HS-5 (cell line): ENCODE data around the gene RUNX1.
A peak's percentile ranks its signal among the peaks of the same experiment; 100 is the strongest.

Experiments used
- DNase-seq: peaks from one replicate; pipeline ENCODE4 v3.0.0-alpha.2; 2012; ENCODE audit warnings: low read depth

Gene RUNX1

DNA sequence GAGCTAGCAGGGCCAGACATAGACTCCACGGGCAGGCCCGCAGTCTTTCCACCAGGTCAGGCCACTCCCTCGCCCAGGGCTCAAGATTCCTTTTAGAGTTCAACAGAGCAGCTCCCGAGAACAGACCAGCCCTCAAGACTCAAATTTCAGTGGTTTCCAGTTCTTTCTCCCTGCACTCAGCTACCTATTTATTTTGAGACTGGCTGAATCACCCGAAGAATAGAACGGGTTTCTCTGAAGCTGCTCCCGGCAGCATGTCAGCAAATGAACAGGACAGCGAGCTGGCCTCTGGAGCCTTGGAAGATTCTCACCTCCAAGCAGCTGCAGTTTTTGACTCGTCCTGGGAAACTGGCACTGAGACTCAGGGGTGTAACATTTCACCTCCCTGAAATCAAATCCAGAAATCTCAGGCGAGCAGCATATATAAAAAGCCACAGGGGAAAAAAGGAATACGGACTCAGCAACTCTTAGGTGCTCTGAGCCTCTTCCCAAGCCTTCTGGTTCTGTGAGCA lies 202.4 kb downstream of the RUNX1 start:
- no peak for DNase-seq

DNA sequence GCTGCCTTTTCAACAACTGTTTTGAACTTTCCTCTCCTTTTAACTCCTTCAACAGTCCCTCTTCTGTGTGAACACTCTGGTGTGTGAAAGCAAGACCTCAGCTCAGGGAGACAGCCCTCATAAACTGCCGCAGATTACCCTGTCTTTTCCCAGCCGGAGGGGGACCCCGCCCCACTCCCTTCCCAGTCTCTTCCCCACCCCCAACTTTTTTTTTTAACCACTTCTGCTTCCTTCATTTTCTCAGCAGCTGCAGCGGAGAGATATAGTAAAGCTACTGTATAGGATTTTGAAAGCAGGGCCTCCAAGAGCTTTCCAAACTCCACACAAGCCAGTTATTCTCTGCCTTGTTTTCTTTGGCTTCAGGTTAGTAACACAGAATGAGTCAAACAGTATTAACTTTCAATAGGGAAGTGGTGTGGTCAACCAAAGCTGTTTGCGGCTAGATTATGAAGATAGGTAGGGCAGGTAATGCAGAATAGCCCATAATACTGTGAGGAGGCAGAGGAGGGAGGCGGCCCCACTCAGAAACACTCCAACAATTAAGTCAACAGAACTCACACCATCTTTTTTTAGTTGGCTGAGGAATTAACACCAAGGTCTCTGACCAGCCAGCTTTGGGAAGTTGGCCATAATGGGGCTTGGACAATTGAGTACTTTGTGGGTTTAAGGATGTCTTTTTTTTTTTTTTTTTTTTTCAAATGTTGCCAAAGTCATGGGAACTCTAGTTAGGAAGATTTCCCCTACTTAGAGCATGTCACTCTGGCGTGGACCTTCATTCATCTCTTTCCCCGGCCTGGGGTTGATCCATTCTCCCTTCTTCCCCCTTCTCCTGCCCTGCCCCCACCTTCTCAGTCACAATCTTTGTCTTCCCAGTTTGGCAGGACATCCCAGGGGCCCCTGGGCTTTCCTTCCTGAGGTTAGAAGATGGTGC lies 203.3 kb downstream of the RUNX1 start:
- no peak for DNase-seq

DNA sequence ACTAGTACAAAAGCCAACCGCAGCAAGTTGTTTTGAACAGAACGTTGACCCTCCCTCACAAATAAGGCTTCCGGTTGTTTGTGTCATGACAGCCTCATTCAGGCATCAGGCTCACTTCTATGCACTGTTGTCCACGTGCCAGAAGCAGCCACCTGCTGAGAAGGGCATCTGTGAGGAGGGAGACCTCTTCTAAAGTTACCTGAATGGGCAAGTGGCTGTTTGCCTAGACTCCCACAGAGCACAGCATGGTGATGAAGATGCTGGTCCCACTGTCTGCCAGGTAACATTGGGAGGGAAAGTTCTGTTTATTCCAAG lies 204.2 kb downstream of the RUNX1 start:
- DNase-seq = no peak

DNA sequence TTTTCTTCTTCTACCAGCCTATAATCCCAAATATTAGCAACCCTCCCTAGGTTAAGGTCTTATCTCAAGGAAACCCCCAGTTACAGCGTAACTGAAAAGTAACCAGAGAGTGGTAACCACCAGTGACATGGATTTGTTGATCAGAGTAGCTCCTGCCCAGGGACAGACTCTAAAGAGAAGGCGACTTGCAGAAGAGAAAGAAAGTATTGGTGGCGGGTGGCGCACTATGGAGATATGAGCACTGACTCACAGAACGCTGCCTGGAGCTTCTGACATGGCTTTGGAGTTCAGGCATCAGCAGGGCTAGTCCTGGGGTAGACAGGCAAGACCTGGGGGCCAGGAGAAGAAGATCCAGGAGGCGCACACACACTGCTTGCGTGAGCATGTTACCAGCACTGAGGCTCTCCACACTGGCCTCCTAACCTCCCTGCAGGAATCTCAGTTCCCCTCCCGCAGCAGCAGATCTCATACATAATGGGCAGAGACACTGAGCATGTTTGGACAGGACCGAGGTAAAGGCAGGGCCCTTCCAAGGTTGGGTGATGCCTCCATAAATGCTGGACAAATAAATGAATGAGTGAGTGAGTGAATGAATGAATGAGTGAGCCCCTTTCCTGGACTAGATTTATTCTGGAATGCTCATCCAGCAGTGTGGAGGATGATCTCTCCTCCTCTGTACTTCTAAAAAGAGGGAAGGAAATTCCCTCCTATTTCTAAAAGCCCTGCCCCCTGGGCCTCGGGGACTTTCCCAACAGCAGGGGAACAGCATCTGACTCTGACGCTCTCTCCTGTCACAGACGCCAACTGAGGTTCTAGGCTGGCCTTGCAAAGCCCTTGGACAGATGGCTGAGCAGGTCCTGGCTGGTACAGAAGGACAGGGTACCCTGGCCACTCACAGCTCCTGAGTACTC lies 204.8 kb downstream of the RUNX1 start:
- no peak for DNase-seq

DNA sequence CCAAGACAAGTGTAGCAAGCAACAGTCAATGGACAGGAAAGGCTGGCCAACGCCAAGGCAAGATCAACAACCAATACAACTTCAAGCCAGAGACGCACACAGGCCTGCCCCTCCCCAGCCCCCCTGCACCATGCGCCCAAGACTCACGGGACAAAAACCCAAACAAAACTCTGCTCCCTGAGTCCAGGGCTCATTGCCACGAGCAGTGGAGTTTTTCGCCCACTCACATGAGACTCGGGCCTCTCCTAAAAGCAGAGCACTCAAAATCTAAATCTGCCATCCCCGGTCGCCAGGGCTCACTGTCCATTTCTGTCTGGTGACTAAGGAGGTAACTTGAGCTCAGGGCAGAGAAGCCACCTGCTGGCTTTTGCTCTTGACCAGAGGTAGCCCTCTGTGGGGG lies 205.5 kb downstream of the RUNX1 start:
- DNase-seq = no peak

DNA sequence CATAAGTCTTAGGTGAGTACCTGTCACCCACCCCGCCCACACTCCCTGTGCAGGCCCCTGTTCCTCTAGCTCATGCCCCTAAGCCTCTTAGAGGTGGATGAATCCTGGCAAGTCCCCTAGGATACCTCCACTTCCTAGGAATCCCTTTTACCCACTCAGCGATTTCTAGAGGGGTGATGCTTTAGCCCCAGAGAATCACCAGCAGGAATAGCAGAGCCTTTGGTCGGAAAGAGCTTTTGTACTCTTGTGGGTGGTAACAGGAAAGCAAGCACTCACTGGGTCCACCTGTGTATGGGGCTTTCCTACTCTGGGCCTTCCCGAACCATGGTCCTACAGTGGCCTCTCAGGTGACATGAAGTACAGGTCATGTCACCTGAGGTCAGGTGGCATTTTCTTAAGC lies 207.9 kb downstream of the RUNX1 start:
- DNase-seq = no peak

DNA sequence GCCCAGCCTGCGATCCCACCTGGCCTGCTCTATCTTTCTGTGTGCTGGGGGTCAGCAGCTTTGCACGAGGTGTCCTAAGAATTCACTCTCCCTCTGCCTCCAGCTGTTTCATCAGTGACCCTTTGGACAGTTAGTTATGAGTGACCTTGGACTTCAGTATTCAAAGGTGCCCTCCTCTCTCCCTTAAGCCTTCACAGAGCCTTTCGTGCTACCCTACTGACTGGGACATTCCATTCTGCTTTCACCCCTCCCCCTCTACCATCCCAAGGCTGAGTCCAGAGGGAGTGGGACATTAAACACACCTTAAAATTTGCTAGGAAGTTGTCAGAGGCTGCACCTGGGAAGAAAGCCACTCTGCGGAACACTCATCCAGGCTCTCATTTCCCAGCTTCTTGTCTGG lies 208.4 kb downstream of the RUNX1 start:
- no peak for DNase-seq

DNA sequence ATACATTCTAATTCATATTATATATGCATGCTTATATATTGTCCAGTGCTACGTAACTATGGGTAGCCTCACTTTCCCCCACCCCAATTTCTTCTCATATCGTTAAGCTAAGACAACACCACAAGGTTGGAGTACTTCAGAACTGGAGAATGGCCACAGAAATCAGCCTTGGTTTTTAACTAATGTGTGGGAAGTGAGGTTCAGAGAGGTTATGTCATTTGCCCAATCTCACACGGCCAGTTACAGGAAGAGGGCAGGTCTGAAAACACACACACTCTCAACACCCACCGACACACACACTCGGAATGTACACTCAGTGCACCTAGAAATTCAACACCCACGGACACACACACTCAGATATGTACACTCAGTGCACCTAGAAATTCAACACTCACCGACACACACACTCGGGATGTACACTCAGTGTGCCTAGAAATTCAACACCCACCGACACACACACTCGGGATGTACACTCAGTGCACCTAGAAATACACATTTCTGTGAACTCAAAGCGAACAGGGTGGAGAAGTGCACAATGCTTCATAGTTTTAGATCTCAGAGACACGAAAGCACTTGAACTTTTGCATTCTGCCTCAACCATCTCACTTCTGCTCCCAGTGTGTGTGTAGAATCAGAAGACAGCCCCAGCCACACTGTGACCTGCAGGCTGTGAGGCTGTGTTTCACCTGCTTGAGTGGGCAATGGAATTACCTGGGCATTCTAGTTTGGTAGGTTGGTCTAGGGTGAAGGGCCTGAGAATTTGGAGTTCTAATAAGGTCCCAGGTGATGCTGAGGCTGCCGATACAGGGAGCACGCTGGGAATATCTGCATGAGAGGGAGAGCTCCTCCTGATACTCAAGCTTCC lies 209.9 kb downstream of the RUNX1 start:
- no peak for DNase-seq

DNA sequence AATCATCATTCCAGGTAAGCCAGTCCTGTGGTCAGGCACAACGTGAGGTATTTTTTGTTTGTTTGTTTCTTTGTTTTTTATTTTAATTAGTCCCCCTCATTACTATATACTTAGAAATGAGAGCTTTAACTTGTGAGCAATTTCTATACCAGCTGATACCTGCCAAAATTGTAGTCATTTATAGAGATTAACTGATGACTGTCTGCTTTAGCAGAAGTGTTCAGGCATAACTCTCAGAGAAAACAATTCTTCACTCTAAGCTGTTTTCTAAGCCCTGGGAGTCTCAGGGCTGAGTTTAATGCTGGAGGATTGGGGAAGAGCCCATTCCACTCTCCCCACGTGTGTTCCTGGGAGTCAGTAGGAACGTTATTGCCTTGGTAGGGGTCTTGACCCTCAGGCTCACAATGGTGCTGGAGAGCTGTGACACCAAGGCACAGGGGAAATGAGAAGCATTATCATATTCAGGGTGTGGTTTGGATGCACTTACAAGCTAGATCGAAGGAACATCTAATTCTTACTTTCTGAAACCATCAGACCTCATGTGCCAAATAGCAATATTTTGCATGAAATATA lies 212.1 kb downstream of the RUNX1 start:
- no peak for DNase-seq

DNA sequence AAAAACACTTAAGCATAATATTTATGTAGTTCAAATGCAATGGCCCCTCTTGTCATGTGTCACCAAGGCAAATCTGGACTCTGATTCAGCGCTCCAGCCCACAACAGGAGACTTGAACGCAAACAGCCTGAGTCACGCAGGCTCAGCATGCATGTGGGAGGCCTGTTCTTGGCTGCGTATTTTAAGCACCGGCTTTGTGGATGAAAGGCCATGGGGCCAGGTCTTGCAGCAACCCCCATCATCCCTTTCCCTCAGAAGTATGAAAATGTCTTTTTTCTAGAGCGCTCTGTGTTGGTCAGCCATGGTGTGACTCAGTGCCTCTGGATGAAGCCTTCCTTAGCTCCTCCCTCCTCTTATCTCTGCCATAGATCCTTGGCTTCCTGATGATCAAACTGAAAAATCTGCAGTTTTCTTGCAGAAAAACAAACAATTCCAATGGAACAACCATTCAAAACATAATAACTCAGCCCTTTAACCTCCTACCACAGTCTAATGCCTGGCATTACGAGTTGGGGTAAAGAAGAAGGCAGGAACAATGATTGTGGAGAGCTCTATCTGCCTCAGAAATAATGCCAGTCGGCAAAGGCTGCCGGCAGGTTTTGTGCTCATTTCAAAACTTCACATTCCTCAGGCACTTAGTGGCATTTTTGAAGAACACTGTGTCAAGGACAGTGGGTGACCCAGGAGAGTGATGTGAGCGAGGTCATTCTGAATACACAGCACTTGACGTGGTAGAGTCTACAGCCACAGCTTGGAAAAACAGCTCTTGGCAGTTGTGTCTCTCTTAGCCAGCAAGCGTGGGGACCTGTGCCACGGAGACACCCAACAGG lies 212.8 kb downstream of the RUNX1 start:
- peak; percentile 99 for DNase-seq

DNA sequence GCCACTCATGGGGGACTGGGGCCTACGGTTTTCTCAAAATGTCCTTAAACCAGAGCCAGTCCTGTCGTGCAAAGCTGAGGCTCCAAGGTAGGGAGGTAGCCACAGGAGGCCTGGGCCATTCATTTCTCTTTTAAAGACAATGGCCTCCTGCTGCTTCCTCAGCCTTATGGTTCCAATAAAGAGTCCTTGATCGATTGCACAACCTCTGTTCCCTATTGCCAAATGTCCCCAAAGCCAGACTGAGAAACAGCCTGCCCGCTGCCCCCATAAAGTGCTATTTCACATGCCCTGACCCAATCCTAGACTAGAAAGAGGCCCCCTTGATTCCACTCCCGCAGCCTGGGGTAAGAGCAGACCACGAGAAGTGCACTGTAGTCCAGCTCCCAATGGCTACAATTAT lies 213.6 kb downstream of the RUNX1 start:
- no peak for DNase-seq

DNA sequence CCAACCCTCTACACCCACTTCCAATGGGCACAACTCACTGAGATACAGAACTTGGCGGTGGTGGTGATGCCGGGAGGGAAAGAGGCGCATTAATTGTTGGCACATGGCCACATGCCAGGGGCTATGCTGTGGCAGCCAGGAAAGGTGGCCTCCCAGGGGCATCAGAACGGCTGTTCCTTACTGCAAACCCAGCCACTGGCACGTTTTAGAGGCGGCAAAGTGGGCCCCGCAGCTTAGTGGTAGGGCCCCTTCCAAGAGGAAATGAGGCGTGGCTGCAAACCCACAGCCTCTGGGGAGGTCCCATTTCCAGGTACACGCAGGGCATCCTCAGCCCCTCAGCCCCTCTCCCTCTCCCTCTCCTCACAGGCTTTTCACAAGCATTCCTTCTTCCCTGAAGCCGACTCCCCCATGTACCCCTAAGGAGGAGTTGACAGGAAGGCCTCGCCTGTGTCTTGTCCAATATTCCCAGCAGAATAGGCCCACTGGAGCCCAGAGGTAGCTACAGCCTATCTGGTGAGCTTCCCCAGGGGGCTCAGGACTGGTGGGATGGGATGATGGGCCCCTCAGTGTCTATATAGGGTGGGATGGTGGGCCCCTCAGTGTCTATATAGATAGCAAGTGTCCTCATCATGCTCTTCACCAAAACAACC lies 214.1 kb downstream of the RUNX1 start:
- no peak for DNase-seq

DNA sequence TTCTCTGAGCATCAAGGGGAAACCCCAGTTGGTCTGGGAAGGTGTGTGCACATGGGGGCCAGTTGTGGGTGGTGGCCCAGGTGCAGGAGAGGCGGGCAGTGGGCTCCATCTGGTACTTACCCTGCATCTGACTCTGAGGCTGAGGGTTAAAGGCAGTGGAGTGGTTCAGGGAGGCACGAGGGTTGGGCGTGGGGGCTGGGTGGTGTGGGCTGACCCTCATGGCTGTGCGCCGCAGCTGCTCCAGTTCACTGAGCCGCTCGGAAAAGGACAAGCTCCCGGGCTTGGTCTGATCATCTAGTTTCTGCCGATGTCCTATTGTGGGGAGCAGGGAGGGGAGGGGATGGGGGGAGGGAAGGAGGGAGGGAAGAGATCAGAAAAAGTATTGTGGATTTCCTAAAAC lies 214.8 kb downstream of the RUNX1 start:
- no peak for DNase-seq

DNA sequence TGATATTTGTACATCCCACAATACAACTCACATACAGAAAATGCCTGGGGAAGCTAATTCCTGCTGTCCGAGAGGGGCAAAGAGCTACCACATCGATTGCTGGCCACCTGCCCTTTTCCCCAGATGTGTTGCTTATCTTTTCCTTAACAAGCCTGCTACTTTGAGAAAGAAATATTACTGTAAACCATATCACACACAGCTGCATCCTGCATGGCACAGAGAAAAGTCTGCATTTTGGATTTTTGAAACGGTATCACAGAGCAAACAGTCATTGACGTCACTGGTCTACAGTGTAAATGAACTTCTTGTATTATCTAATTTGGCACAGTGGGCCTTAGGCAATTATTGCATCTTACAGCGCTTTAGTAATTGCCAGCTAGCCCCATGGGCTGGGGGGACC lies 215.6 kb downstream of the RUNX1 start:
- no peak for DNase-seq

DNA sequence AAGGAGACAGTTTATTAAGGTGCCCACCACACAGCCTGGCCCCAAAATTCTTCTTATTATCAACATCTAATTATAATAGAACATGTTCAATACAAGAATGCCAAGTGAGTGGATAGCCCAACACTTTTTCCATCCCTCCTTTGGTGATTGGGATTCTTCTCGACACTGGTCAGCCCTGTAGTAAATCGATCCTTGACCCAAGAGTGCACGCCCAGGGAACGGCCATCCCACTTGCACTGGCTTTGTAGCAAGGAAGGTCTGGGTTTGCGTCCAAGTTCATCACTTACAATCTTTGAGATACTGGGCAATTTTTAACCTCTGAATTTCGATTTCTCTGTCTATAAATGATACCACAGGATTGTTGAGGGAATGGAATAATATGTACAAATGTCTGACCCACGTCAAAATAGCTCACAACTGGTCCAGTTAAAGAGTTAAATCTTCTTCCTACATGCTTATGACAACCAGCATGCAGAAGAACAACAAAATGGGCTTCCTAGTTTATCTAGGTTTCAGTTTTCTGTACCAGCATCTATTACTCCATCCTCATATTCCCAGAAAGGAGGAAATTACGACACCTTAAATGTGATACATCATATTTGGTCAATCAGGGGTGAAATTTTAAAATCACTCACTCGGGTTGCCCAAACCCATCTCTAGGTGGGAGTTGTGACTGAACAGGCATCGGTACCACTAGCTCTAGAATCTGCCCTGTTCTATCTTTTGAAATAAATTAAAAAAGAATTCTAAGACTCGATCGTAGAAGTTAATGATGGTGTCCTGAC lies 218.5 kb downstream of the RUNX1 start:
- no peak for DNase-seq

DNA sequence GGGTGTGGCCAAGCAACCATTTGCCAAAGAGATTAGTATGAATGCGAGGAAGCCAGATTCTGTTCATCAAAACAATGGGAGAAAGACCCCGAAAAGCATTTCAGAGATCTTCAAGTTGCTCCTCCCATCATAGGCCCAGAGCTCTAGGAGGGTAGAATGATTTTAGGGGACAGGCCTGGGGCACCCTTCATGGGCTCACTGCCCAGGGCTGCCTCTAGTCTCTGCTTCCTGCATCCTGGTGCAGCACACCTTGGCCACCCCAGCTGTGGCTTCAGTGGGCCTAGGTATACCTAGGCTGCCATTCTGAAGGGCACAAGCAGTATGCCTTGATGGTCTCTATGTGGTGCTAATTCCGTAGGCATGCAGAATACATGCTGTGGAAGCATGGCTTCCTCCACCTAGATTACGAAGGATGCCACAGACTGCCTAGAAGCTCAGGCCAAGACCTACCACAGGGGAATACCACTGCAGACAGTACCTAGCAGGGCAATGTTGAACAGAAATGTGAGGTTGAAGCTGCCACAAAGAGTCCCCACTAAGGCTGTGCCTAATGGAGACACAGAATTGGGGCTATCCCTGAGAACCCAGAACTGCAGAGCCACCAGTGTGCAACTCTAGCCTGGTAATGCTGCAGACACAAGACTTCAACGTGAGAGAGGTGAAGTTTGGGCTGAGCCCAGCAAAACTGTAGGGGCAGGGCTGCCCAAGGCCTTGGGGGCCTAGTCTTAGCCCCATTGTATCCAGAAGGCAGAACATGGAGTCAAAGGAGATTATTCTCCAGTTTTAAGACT lies 221.5 kb downstream of the RUNX1 start:
- DNase-seq = no peak

DNA sequence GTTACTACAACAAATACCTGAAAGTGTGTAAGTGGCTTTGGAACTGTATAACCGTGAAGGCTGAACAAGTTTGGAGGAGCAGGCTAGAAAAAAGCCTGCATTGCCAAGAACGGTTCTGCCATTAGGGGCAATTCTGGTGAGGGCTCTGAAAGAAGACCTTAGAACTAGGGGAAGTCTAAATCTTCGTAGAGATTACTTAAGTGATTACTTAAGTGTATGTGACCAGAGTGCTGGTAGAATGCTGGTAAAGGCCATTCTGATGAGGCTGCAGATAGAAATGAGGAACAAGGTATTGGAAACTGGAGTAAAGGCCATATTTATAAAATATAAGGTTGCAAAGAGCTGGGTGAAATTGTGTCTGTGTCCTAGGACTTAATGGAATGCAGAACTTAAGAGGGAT lies 222.3 kb downstream of the RUNX1 start:
- no peak for DNase-seq

DNA sequence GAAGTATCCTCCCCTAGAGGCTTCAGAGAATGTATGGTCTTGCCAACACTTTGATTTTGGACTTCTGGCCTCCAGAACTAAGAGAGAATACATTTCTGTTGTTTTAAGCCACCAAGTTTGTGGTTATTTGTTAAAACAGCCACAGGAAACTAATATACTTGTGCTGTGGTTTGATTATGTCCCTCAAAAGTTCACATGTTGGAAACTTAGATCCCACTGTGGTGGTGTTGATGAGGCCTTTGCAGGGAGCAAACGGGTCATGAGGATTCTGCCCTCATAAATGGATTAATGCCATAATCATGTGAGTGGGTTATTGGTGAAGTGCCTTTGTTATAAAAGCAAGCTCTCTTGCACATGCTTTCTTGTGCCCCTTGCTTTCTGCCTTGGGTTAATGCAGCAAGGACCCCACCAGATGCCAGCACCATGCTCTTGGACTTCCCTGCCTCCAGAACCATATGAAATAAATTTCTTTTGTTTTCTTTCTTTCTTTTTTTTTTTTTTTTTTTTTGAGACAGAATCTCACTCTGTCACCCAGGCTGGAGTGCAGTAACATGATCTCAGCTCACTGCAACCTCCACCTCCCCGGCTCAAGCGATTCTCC lies 223.1 kb downstream of the RUNX1 start:
- DNase-seq = no peak
